Fibroblast of lung (primary cell): ENCODE results near the gene FLNB.

Source experiments
- CTCF ChIP-seq, 2 donors: IDR thresholded peaks in 1 of 2; conservative IDR thresholded peaks in 1 of 2; 1 replicate in 1 of 2; 2 replicates in 1 of 2; pipeline ENCODE4 v1.5.1; 2011 to 2012; ENCODE audit warnings: low read length in 2 of 2, control low read depth in 1 of 2, inconsistent platforms in 1 of 2, low read depth in 1 of 2, mild to moderate bottlenecking in 1 of 2
- EZH2 ChIP-seq: IDR thresholded peaks from 2 replicates; pipeline ENCODE4 v1.5.1; 2012; ENCODE audit warnings: low read length, control low read depth, mild to moderate bottlenecking; ENCODE audit errors: missing control alignments

- TF ChIP-seq CTCF (conservative IDR thresholded peaks at IDR 0.05 in 1 of 2, IDR thresholded peaks at IDR 0.05 in 1 of 2; ENCODE audit: low read depth in 1 of 2, low read length in 2 of 2) (no peak), EZH2 (no peak)
Observed at GRCh38 chr3:58178528-58179234, 170.5 kb downstream of the FLNB start.
